Measurements from ENCODE around the gene ITGA1.
"Not testable (repeated sequence)": the region's sequence is repeated elsewhere in the genome, so short reads cannot be mapped to it uniquely, and the experiment has no call there.

ITGA1 gene

GRCh38 chr5:52863715-52864290 lies 76.1 kb downstream of the ITGA1 start:
- no peak for DNase-seq (ENCODE audit: low read depth in 2 of 2, low spot score in 1 of 2)

GRCh38 chr5:52864371-52864770 lies 76.7 kb downstream of the ITGA1 start:
- no peak for DNase-seq (ENCODE audit: low read depth in 2 of 2, low spot score in 1 of 2)

DNA sequence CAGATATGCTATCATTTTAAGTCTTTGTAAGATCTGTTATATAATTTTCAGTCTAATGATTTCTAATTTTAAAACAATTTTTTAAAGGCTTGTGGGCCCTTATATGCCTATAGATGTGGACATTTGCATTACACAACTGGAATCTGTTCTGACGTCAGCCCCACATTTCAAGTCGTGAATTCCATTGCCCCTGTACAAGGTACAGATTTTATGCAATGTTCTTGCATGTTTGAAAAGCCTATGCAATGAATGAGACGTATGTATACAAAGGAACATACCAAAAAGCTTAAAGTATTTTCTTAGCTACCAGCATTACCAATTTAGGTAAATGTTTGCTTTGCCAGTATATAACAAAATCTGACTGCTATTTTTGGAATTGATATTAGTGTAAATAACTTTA lies 77.2 kb downstream of the ITGA1 start:
- no peak for DNase-seq (ENCODE audit: low read depth in 2 of 2, low spot score in 1 of 2)

GRCh38 chr5:52865991-52866390 lies 78.3 kb downstream of the ITGA1 start:
- DNase-seq (ENCODE audit: low read depth in 2 of 2, low spot score in 1 of 2): not testable (repeated sequence)

GRCh38 chr5:52867809-52868208 lies 80.1 kb downstream of the ITGA1 start:
- DNase-seq (ENCODE audit: low read depth in 2 of 2, low spot score in 1 of 2): no peak

GRCh38 chr5:52868417-52868816 lies 80.7 kb downstream of the ITGA1 start:
- no peak for DNase-seq (ENCODE audit: low read depth in 2 of 2, low spot score in 1 of 2)

DNA sequence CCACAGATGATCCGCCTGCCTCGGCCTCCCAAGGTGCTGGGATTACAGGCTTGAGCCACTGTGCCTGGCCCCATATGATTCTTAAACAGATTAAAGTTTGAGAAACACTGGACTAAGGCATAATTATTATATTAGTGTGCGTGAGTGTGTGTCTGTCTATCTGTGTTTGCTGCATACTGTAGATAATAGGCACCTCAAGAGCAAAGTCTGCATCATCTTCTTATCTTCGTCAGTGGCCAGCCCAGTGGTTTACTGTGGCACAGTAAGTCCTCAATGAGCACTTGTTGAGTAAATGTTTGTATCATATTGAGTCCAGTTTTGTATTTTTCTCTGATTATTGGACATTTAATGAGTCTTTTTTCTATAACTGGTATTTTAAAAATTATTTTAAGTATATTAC lies 81.7 kb downstream of the ITGA1 start:
- DNase-seq (ENCODE audit: low read depth in 2 of 2, low spot score in 1 of 2): no peak

DNA sequence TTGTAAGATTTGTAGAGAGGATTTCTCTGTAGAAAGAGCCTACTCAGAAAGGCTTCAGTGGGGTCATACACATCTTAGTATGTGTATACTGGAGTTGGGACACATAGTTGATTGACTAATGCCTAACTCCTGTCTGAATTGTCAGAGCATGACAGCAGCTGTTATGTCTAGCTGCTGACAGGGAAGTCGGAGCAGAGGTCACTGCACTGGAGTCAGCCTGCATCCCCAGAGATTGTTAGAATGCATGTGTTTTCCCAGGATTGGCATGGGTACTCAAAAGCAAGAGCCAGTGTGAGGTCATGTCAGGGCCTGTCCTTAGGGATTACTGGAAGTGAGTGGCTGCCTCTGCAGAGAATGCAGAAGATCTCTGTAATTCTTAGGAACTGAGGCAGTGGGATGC lies 82.7 kb downstream of the ITGA1 start:
- DNase-seq (ENCODE audit: low read depth in 2 of 2, low spot score in 1 of 2): no peak

- no peak for DNase-seq (ENCODE audit: low read depth in 2 of 2, low spot score in 1 of 2)
Observed at GRCh38 chr5:52875827-52876226, 88.1 kb downstream of the ITGA1 start.

DNA sequence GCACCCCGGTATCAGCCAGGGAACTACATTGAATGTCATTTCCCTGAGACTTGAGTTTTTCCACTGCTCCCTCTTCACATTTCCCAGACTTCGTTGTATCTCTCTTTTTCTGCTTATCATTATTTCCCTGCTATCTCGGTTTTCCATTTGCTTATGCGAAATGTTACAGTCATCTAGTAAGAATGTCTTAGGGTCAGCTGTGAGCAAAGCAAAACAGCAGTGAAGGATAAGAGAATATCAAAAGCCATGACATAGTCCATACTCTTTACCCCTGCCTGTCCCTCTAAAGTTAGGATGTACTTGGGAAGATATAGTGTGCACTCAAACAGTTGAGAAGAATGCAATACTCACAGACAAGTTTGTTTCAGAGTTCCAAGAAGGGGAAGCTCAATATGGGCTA lies 88.7 kb downstream of the ITGA1 start:
- no peak for DNase-seq (ENCODE audit: low read depth in 2 of 2, low spot score in 1 of 2)

DNA sequence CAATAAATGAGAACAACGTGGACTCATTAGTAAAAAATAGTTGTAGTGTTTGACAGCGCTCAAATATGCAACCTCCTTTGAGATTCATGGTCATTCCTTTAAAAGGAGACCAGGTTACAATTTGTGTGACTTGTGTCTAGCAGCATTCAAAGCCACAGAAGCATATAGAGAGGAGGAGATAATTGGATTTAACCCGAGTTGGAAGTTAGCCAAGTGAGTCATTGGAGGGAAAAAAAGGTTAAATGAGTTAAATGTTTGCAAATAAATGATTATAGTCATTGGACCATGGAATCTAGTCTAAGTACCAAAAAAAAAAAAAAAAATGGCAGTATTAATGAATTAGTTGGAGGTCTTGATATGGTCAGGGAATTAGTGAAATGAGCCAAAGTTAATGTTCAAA lies 90.9 kb downstream of the ITGA1 start:
- DNase-seq (ENCODE audit: low read depth in 2 of 2, low spot score in 1 of 2): no peak

DNA sequence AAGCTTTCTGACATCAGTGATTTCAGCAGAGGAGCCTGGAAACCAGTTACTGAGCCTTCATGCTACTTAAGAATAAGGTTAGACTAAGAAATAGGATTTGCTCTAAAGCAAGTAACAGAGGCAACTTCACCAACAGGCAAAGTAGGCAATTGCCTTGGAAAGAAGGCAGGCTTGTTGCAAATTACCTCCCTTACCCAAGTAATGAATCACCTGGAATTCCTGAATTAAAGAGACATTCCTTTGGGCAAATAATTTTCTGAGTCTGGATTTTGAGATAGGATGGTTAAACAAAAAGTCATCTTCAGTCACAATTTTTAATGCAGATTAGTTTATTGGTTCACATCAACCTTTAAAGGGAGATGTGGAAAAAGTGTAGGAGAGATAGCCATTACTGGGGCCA lies 92.8 kb downstream of the ITGA1 start:
- DNase-seq (ENCODE audit: low read depth in 2 of 2, low spot score in 1 of 2): no peak

GRCh38 chr5:52881468-52881867 lies 93.8 kb downstream of the ITGA1 start:
- DNase-seq (ENCODE audit: low read depth in 2 of 2, low spot score in 1 of 2): no peak

DNA sequence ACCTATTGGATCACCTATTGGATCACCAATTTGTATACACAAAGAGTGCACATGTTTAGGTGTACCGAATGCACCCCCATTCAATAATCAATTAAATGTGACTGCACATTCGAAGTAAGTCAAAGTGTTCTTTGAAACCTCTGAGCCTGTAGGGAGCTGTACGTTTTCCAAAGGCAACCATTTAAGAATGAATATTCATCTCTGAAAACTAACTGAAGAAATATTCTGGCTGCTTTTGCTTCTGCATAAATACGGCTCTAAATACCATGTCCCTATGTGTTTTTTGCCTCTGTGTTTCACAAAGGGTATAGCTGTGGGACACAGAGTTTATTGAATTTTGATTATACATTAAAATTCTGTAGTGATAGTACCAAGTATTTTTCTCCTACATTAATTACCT lies 95.4 kb downstream of the ITGA1 start:
- no peak for DNase-seq (ENCODE audit: low read depth in 2 of 2, low spot score in 1 of 2)

DNA sequence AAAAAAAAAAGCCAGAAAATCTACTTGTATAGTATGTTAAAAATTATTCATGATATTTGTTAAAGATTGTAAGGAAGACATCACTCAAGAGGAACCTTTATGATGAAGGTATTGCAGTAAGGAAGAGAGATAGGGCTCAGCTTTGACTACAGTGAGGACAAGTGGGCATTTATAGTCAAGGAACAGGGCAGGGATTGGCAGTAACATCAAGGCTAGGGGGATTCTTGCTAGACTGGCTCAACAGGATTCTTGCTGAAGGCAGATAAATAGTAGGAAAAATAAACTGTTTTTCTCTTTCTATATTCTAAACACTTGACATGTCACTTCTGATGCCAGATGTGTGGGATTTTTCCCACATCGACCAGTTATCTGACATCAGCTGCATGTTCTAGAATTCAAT lies 96.7 kb downstream of the ITGA1 start:
- no peak for DNase-seq (ENCODE audit: low read depth in 2 of 2, low spot score in 1 of 2)

DNA sequence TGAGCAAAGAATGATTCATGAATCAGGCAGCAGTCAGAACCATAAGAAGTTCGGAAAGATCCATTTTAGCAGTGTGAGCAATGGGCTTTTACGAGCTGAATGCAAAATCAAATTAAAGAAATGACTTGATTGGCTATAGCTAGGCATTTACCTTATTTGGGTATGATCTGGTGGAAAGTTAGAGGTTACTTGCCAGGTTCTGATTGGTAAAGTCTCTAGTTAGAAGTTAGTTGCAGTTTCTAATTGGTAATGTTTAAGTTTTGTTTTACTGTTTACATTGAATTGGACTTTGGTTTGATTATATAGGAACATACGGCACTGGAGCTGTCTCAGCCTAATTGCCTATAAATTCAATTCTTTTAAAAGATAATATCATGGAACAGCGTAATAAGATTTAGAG lies 97.9 kb downstream of the ITGA1 start:
- DNase-seq (ENCODE audit: low read depth in 2 of 2, low spot score in 1 of 2): no peak

DNA sequence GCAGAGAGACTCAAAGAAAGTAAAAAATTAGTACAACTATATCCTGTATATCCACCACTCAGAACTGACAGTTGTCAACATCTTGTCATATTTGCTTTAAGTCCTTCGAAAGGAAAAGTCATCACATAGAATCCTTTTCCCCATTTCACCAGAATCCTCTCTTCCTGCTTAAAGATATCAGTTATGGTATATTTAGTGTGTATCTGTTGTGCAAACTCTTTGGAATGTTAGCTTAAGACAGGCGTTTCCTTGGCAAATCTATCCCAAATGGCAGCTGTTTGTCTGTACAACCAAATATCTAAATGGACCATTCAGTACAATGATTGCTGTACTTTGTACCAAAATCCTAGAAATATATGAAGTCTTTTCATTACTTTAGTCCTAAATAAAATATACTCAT lies 98.5 kb downstream of the ITGA1 start:
- DNase-seq (ENCODE audit: low read depth in 2 of 2, low spot score in 1 of 2): no peak

GRCh38 chr5:52887066-52887465 lies 99.3 kb downstream of the ITGA1 start:
- no peak for DNase-seq (ENCODE audit: low read depth in 2 of 2, low spot score in 1 of 2)

DNA sequence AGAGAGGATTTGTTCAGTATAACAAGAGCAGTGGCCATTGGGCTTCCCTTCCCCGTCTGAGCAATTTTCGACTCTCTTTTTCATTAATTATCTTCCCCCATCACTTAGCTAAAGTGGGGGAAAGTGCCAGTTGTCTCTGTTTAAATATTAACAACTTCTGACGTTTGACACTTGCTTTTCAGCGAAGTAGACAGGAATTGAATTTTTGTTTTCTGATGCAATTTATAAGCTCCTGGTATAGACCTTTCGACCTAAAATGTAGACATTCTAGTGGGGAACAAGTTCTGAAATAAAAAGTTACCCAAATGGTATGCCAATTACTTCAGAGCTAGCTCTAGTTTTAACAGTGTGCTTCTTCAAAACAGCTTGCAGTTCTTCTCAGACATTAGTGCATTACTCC lies 100.6 kb downstream of the ITGA1 start:
- DNase-seq (ENCODE audit: low read depth in 2 of 2, low spot score in 1 of 2): no peak

DNA sequence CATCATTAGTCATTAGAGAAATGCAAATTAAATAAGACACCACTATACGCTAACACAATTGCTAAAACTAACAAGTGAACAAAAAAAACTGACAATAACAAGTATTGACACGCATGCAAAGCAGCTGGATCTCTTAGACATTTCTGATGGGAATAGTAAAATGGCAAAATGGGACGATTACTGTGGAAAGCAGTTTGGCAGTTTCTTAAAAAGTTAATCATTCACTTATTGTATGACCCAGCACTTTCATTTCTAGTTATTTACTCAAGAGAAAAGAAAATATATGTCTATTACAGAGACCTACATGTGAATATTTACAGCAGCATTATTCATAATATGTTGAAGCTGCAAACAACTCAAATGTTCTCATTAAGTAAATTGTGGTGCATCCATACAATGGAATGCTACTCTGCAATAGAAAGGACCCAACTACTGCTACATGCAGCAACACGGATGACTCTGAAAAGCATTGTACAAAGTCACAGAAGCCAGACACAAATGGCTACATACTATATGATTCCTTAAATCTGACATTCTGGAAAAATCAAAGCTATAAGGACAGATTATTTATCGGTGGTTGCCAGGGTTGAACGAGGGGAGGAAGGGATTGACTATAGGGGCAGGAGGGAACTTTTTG lies 104.6 kb downstream of the ITGA1 start:
- DNase-seq (ENCODE audit: low read depth in 2 of 2, low spot score in 1 of 2): no peak

GRCh38 chr5:52893105-52893504 lies 105.4 kb downstream of the ITGA1 start:
- DNase-seq (ENCODE audit: low read depth in 2 of 2, low spot score in 1 of 2): no peak

DNA sequence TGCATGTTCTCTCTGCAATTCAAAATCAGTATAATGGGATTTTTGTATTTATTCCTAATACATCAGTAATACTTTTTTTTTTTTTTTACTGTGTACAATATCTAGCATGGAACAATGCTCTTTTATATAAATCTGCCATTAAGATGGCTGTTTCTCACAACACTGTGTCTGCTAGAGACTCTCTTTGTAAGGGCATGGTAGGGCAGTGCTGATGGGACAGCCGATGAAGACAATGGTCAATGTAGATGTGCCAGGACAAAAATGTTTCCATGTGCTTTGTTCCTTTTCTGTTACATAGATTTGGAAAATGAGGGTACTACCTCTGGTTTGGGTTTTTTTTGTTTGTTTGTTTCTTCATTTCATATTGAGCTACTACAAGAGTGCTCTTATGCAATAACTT lies 106.1 kb downstream of the ITGA1 start:
- DNase-seq (ENCODE audit: low read depth in 2 of 2, low spot score in 1 of 2): no peak

DNA sequence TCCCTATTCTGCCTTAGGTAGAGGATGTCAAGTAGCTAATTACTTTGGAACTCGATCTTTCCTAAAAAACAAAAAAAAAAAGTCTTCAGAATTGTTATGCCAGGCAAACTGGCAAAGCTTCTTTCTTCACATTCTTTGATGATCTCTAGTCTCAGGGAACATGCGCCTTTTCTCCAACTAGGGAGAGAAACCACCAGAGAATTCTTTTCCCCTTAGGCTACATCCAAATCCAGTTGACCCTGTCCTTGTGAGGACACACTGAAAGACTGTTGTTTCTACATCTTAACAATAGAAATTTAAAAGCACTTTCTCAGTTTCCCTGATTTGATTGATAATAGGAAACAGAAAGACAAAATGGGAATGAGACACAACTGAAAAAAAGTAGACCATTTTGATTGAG lies 106.7 kb downstream of the ITGA1 start:
- DNase-seq (ENCODE audit: low read depth in 2 of 2, low spot score in 1 of 2): no peak

All from stimulated activated CD8-positive, alpha-beta memory T cell treated with anti-CD3 and anti-CD28 coated beads, Interleukin-4, amount 100 ng/mL, for 4 hours (primary cell).